HG02884 (cell line): ENCODE data around the gene CILP2.

Source experiments
- ATAC-seq: cut with Tn5 transposase; IDR thresholded peaks from one replicate; pipeline ENCODE4 v1.9.1; 2021; ENCODE audit warnings: mild to moderate bottlenecking, moderate library complexity; ENCODE audit not compliant: unreplicated experiment

CILP2 gene

DNA sequence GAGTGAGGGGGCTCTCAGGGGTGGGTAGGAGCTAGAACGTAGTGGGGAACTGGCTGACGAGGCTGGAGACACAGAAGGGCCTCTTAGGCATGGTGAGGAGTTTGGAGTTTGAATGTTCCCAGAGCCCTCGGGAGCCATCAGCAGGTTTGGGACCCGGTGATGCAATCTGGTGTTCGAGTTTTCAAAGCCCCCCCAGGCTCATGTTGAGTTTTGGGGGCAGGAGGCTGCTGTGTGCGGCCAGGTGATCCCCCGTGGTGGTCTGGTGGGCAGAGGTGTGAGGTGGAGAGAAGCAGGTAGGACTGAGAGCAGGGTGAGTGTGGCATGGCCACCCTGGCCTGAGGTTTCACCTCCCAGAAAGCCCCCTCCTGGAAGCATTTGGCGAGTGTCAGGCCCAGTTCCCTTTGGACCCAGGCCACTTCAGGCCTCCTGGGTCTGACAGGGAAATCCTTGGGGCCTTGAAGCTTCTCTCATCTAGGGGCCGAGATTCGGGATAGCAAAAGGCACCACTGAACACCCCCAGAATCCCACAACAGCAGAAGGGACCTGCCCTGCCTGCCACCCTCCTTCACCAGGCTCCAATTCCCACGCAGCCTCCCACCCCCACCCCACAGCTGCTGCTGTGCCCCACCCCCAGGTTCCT, 8.2 kb upstream of the CILP2 start:
- no peak for ATAC-seq

GRCh38 chr19:19530423-19530804, 7.7 kb upstream of the CILP2 start:
- ATAC-seq = no peak

GRCh38 chr19:19530889-19531288, 7.2 kb upstream of the CILP2 start:
- ATAC-seq = no peak

DNA sequence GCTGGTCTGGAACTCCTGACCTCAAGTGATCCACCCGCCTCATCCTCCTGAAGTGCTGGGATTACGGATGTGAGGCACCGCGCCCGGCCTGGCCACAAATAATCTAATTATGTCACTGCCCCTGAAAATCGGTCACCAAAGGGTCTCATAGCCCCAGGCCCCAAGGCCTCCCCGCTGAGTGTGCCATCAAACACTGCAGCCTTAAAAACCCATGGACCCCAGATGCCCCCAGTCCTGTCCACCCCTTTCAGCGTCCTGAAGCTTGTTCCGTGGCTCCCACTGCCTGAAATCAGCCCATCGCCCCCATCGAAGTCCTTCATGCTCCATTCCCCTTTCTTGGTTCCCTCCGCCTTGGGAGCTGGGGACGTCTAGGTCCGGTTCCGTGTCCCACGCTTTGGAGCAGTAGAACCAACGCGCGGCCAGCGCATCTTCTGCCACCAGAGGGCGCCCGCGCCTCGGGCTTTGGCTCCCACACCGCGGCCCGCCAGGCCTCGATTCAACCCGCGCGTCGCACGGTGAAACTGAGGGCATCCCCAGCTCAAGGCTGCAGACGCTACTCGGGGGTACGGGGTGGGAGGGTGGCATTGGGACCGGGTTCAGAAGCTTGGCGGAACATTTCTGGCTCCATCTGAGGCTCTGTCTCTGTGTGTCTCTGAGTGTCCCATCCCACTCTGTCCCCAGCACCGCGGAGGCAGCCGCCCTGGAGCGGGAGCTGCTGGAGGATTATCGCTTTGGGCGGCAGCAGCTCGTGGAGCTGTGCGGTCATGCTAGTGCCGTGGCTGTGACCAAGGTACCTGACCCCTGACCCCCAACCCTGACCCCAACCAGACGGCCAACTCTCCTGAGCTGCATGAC, 5.9 kb upstream of the CILP2 start:
- no peak for ATAC-seq

DNA sequence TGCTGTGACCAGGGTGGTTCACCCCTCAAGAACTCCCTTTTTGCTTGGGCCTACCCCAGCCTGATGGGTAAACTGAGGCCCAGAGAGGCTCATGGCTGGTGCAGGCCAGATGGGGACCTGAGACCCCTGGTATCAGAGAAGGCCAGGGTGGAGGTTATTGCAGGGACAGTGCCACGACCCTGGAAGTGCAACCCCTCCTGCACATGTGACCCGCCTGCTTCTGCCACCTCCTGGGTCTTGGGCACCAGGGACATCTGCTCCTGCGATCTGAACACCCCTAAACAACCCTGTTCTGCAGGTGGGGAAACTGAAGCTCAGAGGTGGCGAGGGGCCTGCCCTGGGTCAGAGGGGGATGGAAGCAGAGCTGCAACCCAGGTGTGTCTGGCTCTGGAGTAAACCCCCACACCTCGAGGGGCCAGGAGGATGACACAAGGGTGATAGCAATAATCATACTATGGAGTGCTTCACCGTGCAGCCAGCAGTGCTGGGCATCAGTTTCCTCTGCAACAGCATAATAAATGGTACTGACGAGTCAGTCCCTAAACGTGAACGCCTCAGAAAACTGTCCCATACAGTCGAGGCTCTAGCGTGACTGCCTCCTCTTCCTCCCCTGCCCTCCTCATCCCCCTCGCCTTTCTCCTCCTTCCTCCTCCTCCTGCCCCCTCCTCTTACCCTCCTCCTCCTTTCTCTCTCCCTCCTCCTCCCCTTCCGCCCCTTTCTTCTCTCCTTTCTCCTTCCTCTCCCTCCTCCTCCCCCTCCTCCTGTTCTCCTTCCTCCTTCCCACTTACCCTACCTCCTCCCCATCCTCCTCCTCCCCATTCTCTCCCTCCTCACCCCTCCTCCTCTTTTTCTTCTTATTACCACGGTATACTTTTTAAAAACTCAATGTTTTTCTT, 5.0 kb upstream of the CILP2 start:
- ATAC-seq = no peak

- ATAC-seq = no peak
Observed at GRCh38 chr19:19533841-19534240, 4.2 kb upstream of the CILP2 start.

DNA sequence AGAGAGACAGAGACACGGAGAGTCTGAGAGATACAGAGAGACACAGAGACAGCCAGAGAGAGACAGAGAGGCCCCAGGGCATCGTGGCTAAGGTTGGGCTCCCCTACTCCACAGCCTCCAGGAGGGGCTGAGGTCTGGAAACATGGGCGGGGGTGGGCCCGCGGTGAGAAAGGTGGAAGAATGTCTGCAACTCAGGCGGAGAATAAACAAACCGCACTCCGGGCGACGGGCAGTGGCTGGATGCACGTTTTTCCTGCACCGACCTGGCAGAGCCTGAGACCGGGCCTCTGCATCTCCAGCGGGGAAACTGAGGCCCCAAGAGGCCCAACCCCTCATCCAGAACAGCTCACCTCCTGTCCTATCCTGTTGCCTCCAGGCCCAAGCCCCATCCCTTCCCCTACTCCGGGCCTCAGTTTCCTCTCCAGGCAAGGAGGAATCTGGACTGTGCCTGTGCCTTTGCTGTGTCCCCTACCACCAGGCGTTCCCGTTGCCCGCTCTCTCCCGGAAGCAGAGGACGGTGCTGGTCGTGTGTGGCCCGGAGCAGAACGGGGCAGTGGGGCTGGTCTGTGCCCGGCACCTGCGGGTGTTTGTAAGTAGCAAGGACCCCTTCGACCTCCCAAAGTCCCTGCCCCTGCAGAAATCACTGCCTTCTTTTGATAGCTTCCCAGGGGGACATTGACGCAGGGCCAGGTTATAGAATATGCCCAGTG, 3.4 kb upstream of the CILP2 start:
- no peak for ATAC-seq

GRCh38 chr19:19535311-19536191, 2.5 kb upstream of the CILP2 start:
- no peak for ATAC-seq

DNA sequence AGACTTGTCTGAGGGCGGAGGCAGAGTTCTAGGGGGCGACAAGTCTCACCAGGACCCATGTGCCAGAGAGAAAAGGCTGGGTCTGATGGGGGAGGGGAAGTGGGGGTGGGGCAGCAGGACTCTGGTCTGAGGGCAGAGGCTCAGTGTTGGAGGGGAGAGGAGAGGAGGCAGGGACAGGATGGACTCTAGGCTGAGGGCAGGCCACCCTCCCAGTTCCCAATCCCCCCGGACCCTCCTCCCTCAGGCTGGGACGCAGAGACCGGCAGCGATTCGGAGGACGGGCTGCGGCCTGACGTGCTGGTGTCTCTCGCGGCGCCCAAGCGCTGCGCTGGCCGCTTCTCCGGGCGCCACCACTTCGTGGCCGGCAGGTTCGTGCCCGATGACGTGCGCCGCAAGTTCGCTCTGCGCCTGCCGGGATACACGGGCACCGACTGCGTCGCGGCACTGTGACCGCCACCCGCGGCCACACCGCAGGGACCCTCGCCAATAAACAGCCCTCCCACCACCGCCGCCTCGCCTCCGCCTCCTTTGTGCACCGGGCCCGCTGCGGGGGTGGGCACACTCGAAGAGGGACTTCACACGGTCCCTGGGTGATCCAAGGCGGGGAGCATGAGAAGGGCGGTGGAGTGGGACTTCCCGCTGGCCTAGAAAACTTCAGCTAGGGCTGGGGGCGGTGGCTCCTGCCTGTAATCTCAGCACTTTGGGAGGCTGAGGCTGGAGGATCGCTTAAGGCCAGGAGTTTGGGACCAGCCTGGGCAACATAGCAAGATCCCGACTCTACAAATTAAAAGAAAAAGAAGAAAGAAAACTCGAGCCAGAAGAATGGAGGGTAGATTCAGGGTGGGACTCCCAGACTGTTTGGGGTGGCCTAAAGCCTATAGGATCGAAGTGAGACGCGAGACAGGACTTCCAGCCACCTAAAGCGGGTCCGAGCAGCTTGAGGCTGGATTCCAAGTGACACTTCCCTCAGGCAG, 703 bp upstream of the CILP2 start:
- ATAC-seq = no peak

DNA sequence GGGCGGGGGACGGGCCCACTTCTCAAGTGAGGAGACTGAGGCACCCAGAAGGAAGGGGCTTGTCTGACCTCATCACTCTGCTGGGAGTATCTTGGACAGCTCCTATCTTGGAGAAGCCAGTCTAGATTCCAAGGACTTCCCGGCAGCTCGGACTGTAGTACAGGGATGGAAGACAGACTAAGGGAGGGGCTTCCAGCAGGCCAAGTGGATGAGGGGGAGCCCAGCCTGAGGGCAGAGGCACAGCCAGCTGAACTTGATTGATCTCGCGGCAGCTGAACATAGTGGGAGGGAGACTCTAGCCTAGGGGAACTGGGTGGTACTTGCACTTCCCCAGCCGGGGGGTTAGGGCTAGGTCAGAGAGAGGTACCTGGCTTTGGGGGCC, 711 bp downstream of the CILP2 start:
- ATAC-seq = no peak

- ATAC-seq = no peak
Observed at GRCh38 chr19:19539698-19540063, 1.6 kb downstream of the CILP2 start.

DNA sequence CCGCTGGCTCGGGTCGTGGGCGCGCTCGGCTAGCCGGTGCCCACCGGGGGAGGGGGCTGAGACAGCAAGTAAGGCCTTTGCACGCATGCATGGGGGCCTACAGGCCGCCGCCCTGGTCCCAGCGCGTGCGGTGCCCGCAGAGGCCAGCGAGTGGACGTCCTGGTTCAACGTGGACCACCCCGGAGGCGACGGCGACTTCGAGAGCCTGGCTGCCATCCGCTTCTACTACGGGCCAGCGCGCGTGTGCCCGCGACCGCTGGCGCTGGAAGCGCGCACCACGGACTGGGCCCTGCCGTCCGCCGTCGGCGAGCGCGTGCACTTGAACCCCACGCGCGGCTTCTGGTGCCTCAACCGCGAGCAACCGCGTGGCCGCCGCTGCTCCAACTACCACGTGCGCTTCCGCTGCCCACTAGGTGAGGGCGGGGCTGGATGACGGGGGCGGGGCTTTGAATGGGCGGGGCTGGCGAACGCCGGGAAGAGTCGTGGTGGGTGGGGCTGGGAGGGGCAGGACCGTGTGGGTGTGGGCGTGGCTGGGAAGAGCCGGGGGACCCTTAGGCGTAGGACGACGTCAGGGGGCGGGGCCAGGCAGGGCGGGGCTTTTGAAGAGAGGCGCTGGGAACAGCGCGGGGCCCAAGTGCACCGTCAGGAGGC, 2.1 kb downstream of the CILP2 start:
- ATAC-seq = no peak

- no peak for ATAC-seq
Observed at GRCh38 chr19:19540715-19541515, 2.9 kb downstream of the CILP2 start.

- no peak for ATAC-seq
Observed at GRCh38 chr19:19541616-19542015, 3.6 kb downstream of the CILP2 start.

- ATAC-seq = no peak
Observed at GRCh38 chr19:19542507-19542906, 4.4 kb downstream of the CILP2 start.

DNA sequence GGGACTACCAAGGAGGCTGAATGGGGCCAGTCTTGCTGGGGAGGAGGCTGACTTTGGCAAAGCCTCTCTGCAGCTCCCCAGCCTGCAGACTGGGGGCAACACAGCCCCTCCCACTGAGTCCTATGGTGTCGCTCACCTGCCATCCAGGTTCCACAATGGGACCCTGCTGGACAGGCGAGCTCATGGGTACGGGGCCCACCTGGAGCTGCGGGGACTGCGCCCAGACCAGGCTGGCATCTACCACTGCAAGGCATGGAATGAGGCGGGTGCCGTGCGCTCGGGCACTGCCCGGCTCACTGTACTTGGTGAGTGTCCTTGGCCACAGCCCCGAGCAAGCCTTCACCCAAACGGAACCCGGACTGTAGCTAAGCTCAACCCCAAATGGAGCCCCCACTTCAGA, 5.0 kb downstream of the CILP2 start:
- ATAC-seq = no peak

- no peak for ATAC-seq
Observed at GRCh38 chr19:19543640-19544039, 5.6 kb downstream of the CILP2 start.
